NCI-H82 treated with DMSO at 0.1 percent for 48 hours (cell line): ENCODE data around the gene GALNTL6.
"Not testable (repeated sequence)": the region's sequence is repeated elsewhere in the genome, so short reads cannot be mapped to it uniquely, and the experiment has no call there.

ENCODE experiments used
- DNase-seq: peaks from one replicate; lab custom pipeline; 2025; ENCODE audit not compliant: unreplicated experiment; lab: John Stamatoyannopoulos, UW

The GALNTL6 gene

GRCh38 chr4:172843192-172843591, 1030.0 kb downstream of the GALNTL6 start:
- DNase-seq: no peak

- no peak for DNase-seq
Observed at GRCh38 chr4:172844556-172844955, 1031.4 kb downstream of the GALNTL6 start.

- no peak for DNase-seq
Observed at GRCh38 chr4:172845281-172845680, 1032.1 kb downstream of the GALNTL6 start.

GRCh38 chr4:172850838-172851237, 1037.6 kb downstream of the GALNTL6 start:
- DNase-seq: no peak

GRCh38 chr4:172851534-172851933, 1038.3 kb downstream of the GALNTL6 start:
- DNase-seq: no peak

GRCh38 chr4:172857026-172857425, 1043.8 kb downstream of the GALNTL6 start:
- peak; percentile 77 for DNase-seq

- DNase-seq: no peak
Observed at GRCh38 chr4:172858731-172859230, 1045.6 kb downstream of the GALNTL6 start.

- no peak for DNase-seq
Observed at GRCh38 chr4:172865103-172865502, 1051.9 kb downstream of the GALNTL6 start.

GRCh38 chr4:172865531-172866127, 1052.4 kb downstream of the GALNTL6 start:
- no peak for DNase-seq

- no peak for DNase-seq
Observed at GRCh38 chr4:172866421-172866820, 1053.2 kb downstream of the GALNTL6 start.

- no peak for DNase-seq
Observed at GRCh38 chr4:172867835-172868234, 1054.6 kb downstream of the GALNTL6 start.

- DNase-seq: no peak
Observed at GRCh38 chr4:172868271-172868670, 1055.1 kb downstream of the GALNTL6 start.

GRCh38 chr4:172869621-172870268, 1056.5 kb downstream of the GALNTL6 start:
- no peak for DNase-seq

GRCh38 chr4:172871381-172871780, 1058.2 kb downstream of the GALNTL6 start:
- DNase-seq: no peak

- no peak for DNase-seq
Observed at GRCh38 chr4:172874944-172875343, 1061.7 kb downstream of the GALNTL6 start.

GRCh38 chr4:172876394-172876793, 1063.2 kb downstream of the GALNTL6 start:
- DNase-seq: no peak

GRCh38 chr4:172881645-172882044, 1068.4 kb downstream of the GALNTL6 start:
- no peak for DNase-seq

GRCh38 chr4:172887358-172887757, 1074.2 kb downstream of the GALNTL6 start:
- not testable (repeated sequence) for DNase-seq

GRCh38 chr4:172887959-172888358, 1074.8 kb downstream of the GALNTL6 start:
- DNase-seq: no peak

GRCh38 chr4:172892300-172892699, 1079.1 kb downstream of the GALNTL6 start:
- DNase-seq: no peak

GRCh38 chr4:172895699-172896098, 1082.5 kb downstream of the GALNTL6 start:
- no peak for DNase-seq

GRCh38 chr4:172897046-172897445, 1083.8 kb downstream of the GALNTL6 start:
- DNase-seq: no peak

- DNase-seq: no peak
Observed at GRCh38 chr4:172898715-172899114, 1085.5 kb downstream of the GALNTL6 start.
